Measurements from ENCODE around the gene PDCD2L. TPM values are rescaled to one million over a fixed set of nuclear protein-coding genes. Genes with fewer than 3 reads are reported as not detected.
"Not testable (repeated sequence)": the region's sequence is repeated elsewhere in the genome, so short reads cannot be mapped to it uniquely, and the experiment has no call there.

Gene PDCD2L
- 12.0 and 16.5 TPM in 2 replicates for total RNA-seq (2014; rRNA removed; shearing (Covaris generic))

GRCh38 chr19:34404109-34404909 lies at the start of gene PDCD2L:
TSS of gene PDCD2L (plus strand) at chr19:34404399. CDS start at chr19:34404431, 32 bp downstream.
- DNase-seq (ENCODE audit: low read depth): peak; percentile 86

GRCh38 chr19:34355201-34355600 lies 49.0 kb upstream of the PDCD2L start:
- no peak for DNase-seq (ENCODE audit: low read depth)

- no peak for DNase-seq (ENCODE audit: low read depth)
Measured at GRCh38 chr19:34356875-34357274, 47.3 kb upstream of the PDCD2L start.

- DNase-seq (ENCODE audit: low read depth): no peak
Measured at GRCh38 chr19:34357431-34357830, 46.8 kb upstream of the PDCD2L start.

GRCh38 chr19:34359140-34359953 lies 44.9 kb upstream of the PDCD2L start:
- DNase-seq (ENCODE audit: low read depth): peak; percentile 97

- no peak for DNase-seq (ENCODE audit: low read depth)
Measured at GRCh38 chr19:34359954-34360315, 44.3 kb upstream of the PDCD2L start.

GRCh38 chr19:34360354-34360909 lies 43.8 kb upstream of the PDCD2L start:
- DNase-seq (ENCODE audit: low read depth): no peak

- DNase-seq (ENCODE audit: low read depth): no peak
Measured at GRCh38 chr19:34362679-34363069, 41.5 kb upstream of the PDCD2L start.

- no peak for DNase-seq (ENCODE audit: low read depth)
Measured at GRCh38 chr19:34363094-34363493, 41.1 kb upstream of the PDCD2L start.

GRCh38 chr19:34363930-34364329 lies 40.3 kb upstream of the PDCD2L start:
- DNase-seq (ENCODE audit: low read depth): no peak

GRCh38 chr19:34364462-34364829 lies 39.8 kb upstream of the PDCD2L start:
- no peak for DNase-seq (ENCODE audit: low read depth)

GRCh38 chr19:34364830-34365462 lies 39.3 kb upstream of the PDCD2L start, which contains the start of gene GPI:
TSS of gene GPI (plus strand) at chr19:34365196. CDS start at chr19:34365267, 71 bp downstream.
- peak; percentile 61 for DNase-seq (ENCODE audit: low read depth)

- DNase-seq (ENCODE audit: low read depth): peak; percentile 43
Measured at GRCh38 chr19:34365463-34366401, 38.5 kb upstream of the PDCD2L start.

- peak; percentile 80 for DNase-seq (ENCODE audit: low read depth)
Measured at GRCh38 chr19:34366738-34367623, 37.2 kb upstream of the PDCD2L start.

GRCh38 chr19:34367624-34367957 lies 36.6 kb upstream of the PDCD2L start:
- no peak for DNase-seq (ENCODE audit: low read depth)

GRCh38 chr19:34368338-34368737 lies 35.9 kb upstream of the PDCD2L start:
- no peak for DNase-seq (ENCODE audit: low read depth)

- not testable (repeated sequence) for DNase-seq (ENCODE audit: low read depth)
Measured at GRCh38 chr19:34369166-34369565, 35.0 kb upstream of the PDCD2L start.

GRCh38 chr19:34370117-34370516 lies 34.1 kb upstream of the PDCD2L start:
- DNase-seq (ENCODE audit: low read depth): no peak

GRCh38 chr19:34370983-34371382 lies 33.2 kb upstream of the PDCD2L start:
- no peak for DNase-seq (ENCODE audit: low read depth)
